ENCODE data around the gene PRPF8. TPM values are rescaled to one million over a fixed set of nuclear protein-coding genes. Genes with fewer than 3 reads are reported as not detected.

Gene PRPF8
- total RNA-seq (2014; rRNA removed; shearing (Covaris generic)), result 47.1 and 73.3 TPM in 2 replicates

GRCh38 chr17:1684378-1685189, at the start of gene PRPF8:
TSS of gene PRPF8 (minus strand) at chr17:1684867. CDS start at chr17:1684571, 296 bp downstream.
- Histone ChIP-seq H3K27ac (peak within 1 kb of the TSS; percentile 56), H3K4me3 (peak within 1 kb of the TSS; percentile 81), H3K4me1 (replicated peaks) (peaks cover 17% of the 10 kb centered on the region), H3K36me3 (peaks cover 49% of the 10 kb centered on the region), H3K27me3 (replicated peaks) (no peaks in the 10 kb centered on the region), H3K9me3 (replicated peaks) (no peaks in the 10 kb centered on the region)
- DNase-seq (ENCODE audit: low read depth in 1 of 2, low spot score in 2 of 2), result peak; percentile 96 to 97

GRCh38 chr17:1733759-1734158, 49.1 kb upstream of the PRPF8 start:
- no peaks in the 10 kb centered on the region for H3K9me3 ChIP-seq (replicated peaks)
- H3K27me3 ChIP-seq (replicated peaks), result no peaks in the 10 kb centered on the region
- no peak overlapping the region for H3K4me3 ChIP-seq
- H3K36me3 ChIP-seq, result no peaks in the 10 kb centered on the region; the same call in 1 of the 2 replicates
- no peak for DNase-seq (ENCODE audit: low read depth in 1 of 2, low spot score in 2 of 2)
- H3K4me1 ChIP-seq (replicated peaks), result peaks cover 6% of the 10 kb centered on the region; the same call in 1 of the 2 replicates
- H3K27ac ChIP-seq, result no peak overlapping the region

GRCh38 chr17:1732833-1733321, 48.2 kb upstream of the PRPF8 start:
- Histone ChIP-seq H3K27ac (no peak overlapping the region), H3K4me1 (replicated peaks) (peaks cover 6% of the 10 kb centered on the region; the same call in 1 of the 2 replicates), H3K9me3 (replicated peaks) (no peaks in the 10 kb centered on the region), H3K4me3 (no peak overlapping the region), H3K27me3 (replicated peaks) (no peaks in the 10 kb centered on the region), H3K36me3 (peaks cover 5% of the 10 kb centered on the region)
- no peak for DNase-seq (ENCODE audit: low read depth in 1 of 2, low spot score in 2 of 2)

GRCh38 chr17:1732241-1732832, 47.7 kb upstream of the PRPF8 start:
- peaks cover 7% of the 10 kb centered on the region for H3K36me3 ChIP-seq
- no peak for DNase-seq (ENCODE audit: low read depth in 1 of 2, low spot score in 2 of 2)
- H3K27ac ChIP-seq, result no peak overlapping the region
- H3K9me3 ChIP-seq (replicated peaks), result no peaks in the 10 kb centered on the region
- H3K4me1 ChIP-seq (replicated peaks), result peaks cover 6% of the 10 kb centered on the region; the same call in 1 of the 2 replicates
- no peaks in the 10 kb centered on the region for H3K27me3 ChIP-seq (replicated peaks)
- H3K4me3 ChIP-seq, result no peak overlapping the region

- H3K27ac ChIP-seq, result no peak overlapping the region
- DNase-seq (ENCODE audit: low read depth in 1 of 2, low spot score in 2 of 2), result no peak
Observed at GRCh38 chr17:1731194-1731506, 46.5 kb upstream of the PRPF8 start.

GRCh38 chr17:1730326-1731193, 45.9 kb upstream of the PRPF8 start:
- H3K9me3 ChIP-seq (replicated peaks), result no peaks in the 10 kb centered on the region
- H3K27ac ChIP-seq, result no peak overlapping the region
- peaks cover 14% of the 10 kb centered on the region for H3K36me3 ChIP-seq
- H3K4me3 ChIP-seq, result no peak overlapping the region
- peak in 1 of 2 experiments; percentile 64 for DNase-seq (ENCODE audit: low read depth in 1 of 2, low spot score in 2 of 2)
- no peaks in the 10 kb centered on the region for H3K4me1 ChIP-seq (replicated peaks)
- H3K27me3 ChIP-seq (replicated peaks), result no peaks in the 10 kb centered on the region

More at GRCh38 chr17:1731194-1731506, 46.5 kb upstream of the PRPF8 start:
- Histone ChIP-seq H3K9me3 (replicated peaks) (no peaks in the 10 kb centered on the region), H3K4me1 (replicated peaks) (no peaks in the 10 kb centered on the region), H3K4me3 (no peak overlapping the region), H3K27me3 (replicated peaks) (no peaks in the 10 kb centered on the region), H3K36me3 (peaks cover 14% of the 10 kb centered on the region)

GRCh38 chr17:1729966-1730325, 45.3 kb upstream of the PRPF8 start:
- no peaks in the 10 kb centered on the region for H3K9me3 ChIP-seq (replicated peaks)
- peaks cover 14% of the 10 kb centered on the region for H3K36me3 ChIP-seq
- H3K4me1 ChIP-seq (replicated peaks), result peaks cover 5% of the 10 kb centered on the region
- no peak overlapping the region for H3K27ac ChIP-seq
- DNase-seq (ENCODE audit: low read depth in 1 of 2, low spot score in 2 of 2), result no peak
- H3K4me3 ChIP-seq, result no peak overlapping the region
- no peaks in the 10 kb centered on the region for H3K27me3 ChIP-seq (replicated peaks)

GRCh38 chr17:1727876-1728630, 43.4 kb upstream of the PRPF8 start:
- H3K27ac ChIP-seq, result no peak overlapping the region
- no peak for DNase-seq (ENCODE audit: low read depth in 1 of 2, low spot score in 2 of 2)
- peaks cover 18% of the 10 kb centered on the region for H3K36me3 ChIP-seq
- no peak overlapping the region for H3K4me3 ChIP-seq
- H3K27me3 ChIP-seq (replicated peaks), result no peaks in the 10 kb centered on the region
- H3K4me1 ChIP-seq (replicated peaks), result peaks cover 22% of the 10 kb centered on the region
- H3K9me3 ChIP-seq (replicated peaks), result no peaks in the 10 kb centered on the region

- Histone ChIP-seq H3K4me3 (no peak overlapping the region), H3K9me3 (replicated peaks) (no peaks in the 10 kb centered on the region), H3K36me3 (peaks cover 18% of the 10 kb centered on the region), H3K27ac (no peak overlapping the region), H3K4me1 (replicated peaks) (peaks cover 30% of the 10 kb centered on the region), H3K27me3 (replicated peaks) (no peaks in the 10 kb centered on the region)
- DNase-seq (ENCODE audit: low read depth in 1 of 2, low spot score in 2 of 2), result no peak
Observed at GRCh38 chr17:1727258-1727789, 42.7 kb upstream of the PRPF8 start.

GRCh38 chr17:1726626-1727257, 42.1 kb upstream of the PRPF8 start:
- no peak overlapping the region for H3K27ac ChIP-seq
- peaks cover 18% of the 10 kb centered on the region for H3K36me3 ChIP-seq
- H3K4me3 ChIP-seq, result no peak overlapping the region
- H3K27me3 ChIP-seq (replicated peaks), result no peaks in the 10 kb centered on the region
- H3K4me1 ChIP-seq (replicated peaks), result peaks cover 34% of the 10 kb centered on the region
- H3K9me3 ChIP-seq (replicated peaks), result no peaks in the 10 kb centered on the region
- DNase-seq (ENCODE audit: low read depth in 1 of 2, low spot score in 2 of 2), result no peak

- no peak overlapping the region for H3K4me3 ChIP-seq
Observed at GRCh38 chr17:1725642-1726511, 41.2 kb upstream of the PRPF8 start.

More at GRCh38 chr17:1725642-1726511, 41.2 kb upstream of the PRPF8 start:
- H3K4me1 ChIP-seq (replicated peaks), result peaks cover 34% of the 10 kb centered on the region
- H3K27ac ChIP-seq, result no peak overlapping the region
- no peaks in the 10 kb centered on the region for H3K9me3 ChIP-seq (replicated peaks)
- peaks cover 18% of the 10 kb centered on the region for H3K36me3 ChIP-seq
- DNase-seq (ENCODE audit: low read depth in 1 of 2, low spot score in 2 of 2), result no peak
- no peaks in the 10 kb centered on the region for H3K27me3 ChIP-seq (replicated peaks)
